Hypothalamus (tissue), 51 donors: ENCODE results near the gene KNL1.

Experiments
- DNase-seq, 51 donors: peaks; one replicate each; lab custom pipeline; 2025; lab: John Stamatoyannopoulos, UW

The KNL1 gene, protein sequence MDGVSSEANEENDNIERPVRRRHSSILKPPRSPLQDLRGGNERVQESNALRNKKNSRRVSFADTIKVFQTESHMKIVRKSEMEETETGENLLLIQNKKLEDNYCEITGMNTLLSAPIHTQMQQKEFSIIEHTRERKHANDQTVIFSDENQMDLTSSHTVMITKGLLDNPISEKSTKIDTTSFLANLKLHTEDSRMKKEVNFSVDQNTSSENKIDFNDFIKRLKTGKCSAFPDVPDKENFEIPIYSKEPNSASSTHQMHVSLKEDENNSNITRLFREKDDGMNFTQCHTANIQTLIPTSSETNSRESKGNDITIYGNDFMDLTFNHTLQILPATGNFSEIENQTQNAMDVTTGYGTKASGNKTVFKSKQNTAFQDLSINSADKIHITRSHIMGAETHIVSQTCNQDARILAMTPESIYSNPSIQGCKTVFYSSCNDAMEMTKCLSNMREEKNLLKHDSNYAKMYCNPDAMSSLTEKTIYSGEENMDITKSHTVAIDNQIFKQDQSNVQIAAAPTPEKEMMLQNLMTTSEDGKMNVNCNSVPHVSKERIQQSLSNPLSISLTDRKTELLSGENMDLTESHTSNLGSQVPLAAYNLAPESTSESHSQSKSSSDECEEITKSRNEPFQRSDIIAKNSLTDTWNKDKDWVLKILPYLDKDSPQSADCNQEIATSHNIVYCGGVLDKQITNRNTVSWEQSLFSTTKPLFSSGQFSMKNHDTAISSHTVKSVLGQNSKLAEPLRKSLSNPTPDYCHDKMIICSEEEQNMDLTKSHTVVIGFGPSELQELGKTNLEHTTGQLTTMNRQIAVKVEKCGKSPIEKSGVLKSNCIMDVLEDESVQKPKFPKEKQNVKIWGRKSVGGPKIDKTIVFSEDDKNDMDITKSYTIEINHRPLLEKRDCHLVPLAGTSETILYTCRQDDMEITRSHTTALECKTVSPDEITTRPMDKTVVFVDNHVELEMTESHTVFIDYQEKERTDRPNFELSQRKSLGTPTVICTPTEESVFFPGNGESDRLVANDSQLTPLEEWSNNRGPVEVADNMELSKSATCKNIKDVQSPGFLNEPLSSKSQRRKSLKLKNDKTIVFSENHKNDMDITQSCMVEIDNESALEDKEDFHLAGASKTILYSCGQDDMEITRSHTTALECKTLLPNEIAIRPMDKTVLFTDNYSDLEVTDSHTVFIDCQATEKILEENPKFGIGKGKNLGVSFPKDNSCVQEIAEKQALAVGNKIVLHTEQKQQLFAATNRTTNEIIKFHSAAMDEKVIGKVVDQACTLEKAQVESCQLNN (N-terminal part only)

DNA sequence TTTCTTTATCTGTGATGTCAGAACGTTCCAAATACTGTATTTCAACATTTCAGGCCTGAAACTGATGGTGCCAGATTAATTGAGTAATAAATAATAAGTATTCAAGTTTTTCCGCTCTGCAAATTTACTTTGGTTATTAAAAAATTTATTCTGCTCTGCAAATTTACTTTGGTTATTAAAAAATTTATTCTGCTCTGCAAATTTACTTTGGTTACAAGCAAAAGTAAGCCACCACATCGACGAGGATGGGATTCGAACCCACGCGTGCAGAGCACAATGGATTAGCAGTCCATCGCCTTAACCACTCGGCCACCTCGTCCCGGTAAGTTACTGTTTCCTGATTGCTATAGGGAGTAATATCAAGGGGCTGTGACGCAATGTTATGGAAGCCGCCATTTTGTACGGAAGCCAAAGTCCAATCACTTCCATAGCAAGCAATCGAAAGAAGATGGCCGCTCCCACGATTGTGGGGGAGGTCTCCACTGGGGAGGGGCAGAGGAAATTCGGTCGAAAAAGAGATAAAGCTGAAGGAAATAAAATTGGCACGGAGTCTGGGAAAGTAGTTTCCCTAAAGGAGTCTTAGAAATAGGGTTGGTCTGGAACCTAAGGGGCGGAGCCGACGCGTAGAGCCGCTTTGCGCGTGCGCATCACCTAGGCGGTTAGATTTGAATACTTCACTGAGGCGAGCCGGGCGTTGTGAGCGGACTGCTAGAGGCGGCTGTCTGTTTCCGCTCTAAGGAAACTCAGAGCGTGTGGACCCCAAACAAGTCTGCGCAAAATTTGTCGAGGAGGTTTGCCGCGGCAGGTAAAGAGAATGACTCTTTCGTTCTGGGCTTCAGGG is at the start of gene KNL1:
Gene KNL1, plus strand, starts transcription at position 662 of the 841 bp plus-strand sequence. CDS start 8,683 bp downstream, outside the sequence.
- DNase-seq = peak; percentile 57 to 99 (median 89)

- no peak for DNase-seq
Measured at GRCh38 chr15:40545457-40545856, 48.6 kb upstream of the KNL1 start.

DNA sequence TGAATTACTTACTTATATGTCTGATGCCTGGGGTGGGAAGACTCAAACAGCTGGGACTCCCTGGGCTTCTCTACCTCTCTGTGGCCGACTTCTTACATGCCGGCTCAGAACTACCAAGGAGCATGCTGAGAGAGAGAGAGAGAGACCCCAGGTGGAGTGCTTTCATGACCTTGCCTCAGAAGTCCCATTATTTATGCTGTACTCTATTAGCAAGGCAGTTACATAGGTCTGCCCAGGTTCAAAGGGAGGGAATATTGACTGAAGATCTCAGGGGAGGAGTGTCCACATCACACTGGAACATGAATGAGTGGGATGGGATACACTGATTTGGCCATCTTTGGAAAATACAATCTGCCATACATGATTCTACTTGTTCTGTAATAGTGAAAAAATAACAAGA is 45.4 kb upstream of the KNL1 start:
- no peak for DNase-seq

DNA sequence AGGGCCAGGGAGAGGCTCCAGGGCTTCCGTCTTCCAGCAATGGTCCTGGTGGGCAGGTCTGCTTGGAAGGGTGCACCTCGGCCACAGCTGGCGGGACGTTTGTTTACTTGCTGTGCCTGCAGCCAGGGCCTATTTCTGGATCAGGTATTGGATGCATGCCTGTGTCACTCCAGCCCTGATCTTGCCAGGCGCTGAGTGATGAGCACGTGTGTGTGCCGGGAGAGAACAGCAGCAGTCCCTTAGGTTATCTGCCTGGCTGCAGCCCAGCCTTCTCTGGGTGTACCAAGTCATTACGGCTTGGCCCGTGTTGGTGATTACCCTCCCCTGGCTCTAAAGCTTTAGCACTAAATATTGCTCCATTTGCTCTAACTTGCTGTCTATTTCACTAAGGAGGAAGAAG is 44.2 kb upstream of the KNL1 start:
- no peak for DNase-seq

DNA sequence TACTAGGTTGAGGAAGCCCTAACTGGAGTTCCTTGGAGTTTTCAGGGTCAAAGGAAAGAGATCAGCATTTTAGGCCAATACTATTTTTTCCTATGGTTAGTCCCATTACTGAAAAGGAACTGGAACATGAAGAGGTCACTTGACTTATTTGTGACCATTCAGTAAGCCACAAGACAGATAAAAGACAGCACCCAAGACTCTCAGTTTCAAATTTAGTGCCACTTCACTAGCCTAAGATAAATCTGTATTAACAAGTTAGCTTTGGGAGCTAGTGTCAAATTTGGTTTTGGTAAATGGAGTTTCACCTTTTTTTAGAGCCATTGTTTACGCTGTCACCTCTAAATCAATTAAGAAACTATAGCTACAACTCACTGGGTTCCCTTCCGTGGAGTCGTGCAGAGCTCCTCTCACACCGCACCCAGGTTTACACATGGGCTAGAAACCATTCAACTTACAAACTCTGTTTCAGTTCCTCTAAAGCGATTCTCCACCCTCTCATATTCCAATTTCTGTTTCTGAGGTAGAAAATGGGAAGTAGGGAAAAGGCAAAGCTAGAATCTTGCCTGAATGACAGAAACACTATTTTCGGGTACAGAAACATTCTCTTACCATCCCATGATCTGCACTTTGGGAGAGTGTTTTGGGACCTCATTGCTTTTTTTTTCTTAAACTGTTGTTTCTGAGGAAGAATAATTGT is 43.6 kb upstream of the KNL1 start:
- peak in 1 of 51 donors; percentile 5 for DNase-seq

DNA sequence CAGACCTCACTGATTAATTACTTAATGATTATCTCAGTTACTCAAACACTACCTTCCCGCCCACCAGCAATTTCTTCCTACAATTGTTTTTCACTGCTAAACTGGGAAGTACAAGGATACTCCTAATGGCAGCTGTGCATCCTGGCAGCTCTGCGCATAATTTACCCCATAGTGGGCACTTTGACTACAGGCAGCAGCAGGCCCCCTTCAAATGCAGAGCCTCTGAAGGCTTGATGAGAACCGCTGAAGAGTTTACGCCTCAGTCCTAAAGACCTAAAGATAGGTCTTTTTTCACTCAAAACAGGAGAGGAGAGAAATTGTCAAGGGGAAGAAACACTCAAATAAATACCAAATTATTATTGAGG is 39.9 kb upstream of the KNL1 start:
- DNase-seq = no peak

DNA sequence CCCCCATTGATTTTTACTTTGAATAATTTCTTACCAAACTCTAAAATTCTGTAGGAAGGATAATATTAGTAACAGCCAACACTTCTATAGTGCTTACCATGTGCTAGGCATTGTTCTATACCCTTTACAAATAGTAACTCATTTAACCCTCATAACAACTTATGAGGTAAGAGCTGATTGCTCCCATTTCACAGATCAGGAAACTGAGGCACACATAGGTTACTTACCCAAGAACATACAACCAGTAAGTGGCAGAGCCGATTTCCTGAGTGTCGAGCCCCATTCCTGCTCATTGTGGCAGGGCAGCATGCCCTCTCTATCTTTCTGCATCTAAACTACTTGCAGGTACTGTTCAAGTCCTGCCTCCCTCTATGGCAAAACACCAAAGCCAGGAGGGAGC is 38.2 kb upstream of the KNL1 start:
- no peak for DNase-seq

DNA sequence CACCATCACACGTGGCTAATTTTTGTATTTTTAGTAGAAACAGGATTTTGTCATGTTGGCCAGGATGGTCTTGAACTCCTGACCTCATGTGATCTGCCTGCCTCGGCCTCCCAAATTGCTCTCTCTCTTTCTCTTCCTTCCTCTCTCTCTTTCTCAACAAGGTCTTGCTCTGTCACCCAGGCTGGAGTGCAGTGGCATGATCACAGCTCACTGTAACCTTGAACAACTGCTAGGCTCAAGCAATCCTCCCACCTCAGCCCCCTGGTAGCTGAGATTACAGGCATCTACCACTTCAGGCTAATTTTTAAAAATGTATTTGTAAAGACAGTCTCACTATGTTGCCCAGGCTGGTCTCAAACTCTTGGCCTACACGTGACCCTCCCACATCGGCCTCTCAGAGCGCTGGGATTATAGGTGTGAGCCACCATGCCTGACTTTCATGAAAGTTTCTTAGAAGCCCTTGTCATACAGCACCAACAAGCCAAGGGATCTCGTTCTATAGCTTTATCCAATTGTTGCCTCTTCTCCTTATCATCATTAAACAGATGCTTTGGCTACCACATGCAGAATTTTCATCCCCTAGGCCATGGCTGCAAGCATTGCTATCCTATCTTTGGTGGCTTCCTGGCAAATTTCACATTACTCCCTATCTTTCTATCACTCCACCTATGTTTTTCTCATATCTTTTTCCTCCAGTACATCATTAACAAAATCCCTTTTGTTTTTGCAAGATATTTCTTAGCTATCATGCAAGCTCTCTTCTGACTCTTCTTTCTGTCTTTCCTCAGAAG is 34.9 kb upstream of the KNL1 start:
- no peak for DNase-seq

DNA sequence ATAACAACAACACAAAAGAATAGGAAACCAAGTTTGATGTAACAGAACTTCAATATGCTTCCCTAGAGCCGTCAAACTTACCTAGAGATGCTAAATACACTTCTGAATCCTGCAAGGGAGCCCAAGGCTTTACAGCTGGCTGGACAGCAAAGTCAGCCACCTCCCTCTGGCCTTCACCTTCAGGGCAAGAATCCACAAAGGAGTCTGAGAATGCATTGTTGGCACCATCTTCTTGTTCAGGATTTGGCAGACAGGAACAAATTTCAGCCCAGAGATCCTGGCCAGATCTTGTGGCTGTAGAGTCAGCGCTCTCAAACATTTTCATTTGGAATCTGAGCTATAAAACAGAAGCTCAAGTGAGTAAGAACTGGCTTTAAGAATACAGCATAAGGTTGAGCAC is 31.4 kb upstream of the KNL1 start:
- DNase-seq = no peak

- no peak for DNase-seq
Measured at GRCh38 chr15:40563426-40563825, 30.6 kb upstream of the KNL1 start.

DNA sequence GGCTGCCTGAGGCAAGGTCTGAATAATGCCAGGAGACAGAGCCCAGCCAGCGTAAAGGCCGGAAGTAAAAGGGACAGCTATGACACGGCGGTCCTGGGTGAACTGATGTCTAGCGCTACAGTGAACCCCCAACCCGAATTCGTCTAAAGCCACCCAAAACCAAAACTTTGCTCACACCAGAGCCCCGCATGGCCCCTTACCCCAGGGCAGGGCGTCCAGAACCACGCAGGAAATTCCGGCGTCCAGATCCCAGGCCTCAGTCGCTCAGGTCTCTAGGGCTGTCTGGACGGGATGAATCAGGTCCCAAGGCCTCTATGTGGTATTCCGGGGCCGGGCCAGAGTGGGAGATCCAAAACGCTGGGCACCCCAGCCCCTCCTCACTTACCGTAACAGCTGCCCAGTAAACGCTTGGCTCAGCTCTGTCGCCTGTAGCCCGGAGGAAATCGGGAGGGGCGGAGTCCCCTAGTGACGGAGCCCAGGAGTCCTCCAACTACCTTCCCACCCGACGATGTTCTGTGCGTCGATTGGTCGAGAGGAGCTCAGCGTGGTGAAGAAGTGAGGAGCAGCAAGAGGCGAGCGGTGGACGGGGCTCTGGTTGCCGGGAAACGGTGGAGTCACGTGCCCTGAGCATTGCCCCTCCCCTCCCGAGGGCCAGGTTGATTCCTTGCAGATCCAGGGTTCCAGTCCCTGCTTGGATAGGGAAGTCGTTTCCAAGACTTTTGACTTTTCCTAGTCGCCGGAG is 29.3 kb upstream of the KNL1 start, which contains the start of gene CCDC32:
Gene CCDC32, minus strand, starts transcription at position 452 of the 742 bp plus-strand sequence. CDS start 2,027 bp downstream, outside the sequence.
- peak; percentile 69 to 100 (median 98) for DNase-seq

DNA sequence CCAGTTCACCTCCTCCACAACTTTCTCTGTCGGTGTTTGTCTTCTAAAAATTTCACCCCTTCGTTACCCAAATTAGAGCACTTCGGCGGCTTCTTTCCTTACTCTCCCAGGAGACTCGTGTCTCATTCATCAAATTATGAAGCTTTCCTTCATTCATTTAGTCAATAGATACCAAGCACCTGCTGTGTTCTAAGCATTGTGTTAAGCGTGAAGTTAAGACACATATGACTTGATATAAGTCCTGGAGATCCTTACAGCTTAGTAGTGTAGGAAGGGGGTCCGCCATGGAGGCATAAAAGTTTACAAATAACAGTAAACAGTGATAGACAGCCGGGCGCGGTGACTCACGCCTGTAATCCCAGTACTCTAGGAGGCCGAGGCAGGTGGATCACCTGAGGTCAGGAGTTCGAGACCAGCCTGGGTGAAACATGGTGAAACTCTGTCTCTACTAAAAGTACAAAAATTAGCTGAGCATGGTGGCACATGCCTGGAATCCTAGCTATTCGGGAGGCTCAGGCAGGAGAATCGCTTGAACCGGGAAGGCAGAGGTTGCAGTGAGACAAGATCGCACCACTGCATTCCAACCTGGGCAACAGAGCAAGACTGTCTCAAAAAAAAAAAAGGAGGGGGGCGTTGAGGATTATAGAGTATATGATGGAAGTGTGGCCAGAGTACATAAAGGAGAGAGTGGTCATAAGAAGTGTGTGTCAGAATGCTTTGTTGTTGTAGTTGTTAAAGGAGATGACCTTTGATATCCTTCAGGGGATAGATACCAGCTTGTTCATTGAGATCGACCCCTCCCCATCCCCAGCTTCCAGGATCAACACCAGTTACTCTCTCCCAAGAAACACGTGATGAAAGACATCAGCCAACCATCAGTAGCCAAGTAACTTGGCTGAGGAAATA is 28.5 kb upstream of the KNL1 start:
- no peak for DNase-seq

DNA sequence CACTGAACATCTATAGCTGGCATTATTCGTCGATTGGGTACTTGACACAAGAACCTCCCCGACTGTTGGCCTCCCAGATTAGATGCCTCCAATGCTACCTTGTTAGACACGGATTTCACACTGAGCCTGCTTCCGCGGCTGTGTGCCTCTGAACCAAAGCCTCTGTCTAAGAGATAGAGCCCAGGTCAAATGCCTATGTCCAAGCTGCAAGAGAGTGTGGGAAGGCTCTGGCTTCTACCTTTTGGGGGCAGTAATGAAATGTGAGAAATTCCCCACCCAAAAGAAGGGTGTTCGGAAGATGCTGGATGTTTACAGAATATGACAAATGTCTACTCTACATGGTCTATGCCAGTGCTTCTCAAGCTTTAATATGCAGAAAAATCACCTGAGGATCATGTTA is 26.9 kb upstream of the KNL1 start:
- peak in 3 of 51 donors; percentile 7 to 8 (median 8) for DNase-seq

DNA sequence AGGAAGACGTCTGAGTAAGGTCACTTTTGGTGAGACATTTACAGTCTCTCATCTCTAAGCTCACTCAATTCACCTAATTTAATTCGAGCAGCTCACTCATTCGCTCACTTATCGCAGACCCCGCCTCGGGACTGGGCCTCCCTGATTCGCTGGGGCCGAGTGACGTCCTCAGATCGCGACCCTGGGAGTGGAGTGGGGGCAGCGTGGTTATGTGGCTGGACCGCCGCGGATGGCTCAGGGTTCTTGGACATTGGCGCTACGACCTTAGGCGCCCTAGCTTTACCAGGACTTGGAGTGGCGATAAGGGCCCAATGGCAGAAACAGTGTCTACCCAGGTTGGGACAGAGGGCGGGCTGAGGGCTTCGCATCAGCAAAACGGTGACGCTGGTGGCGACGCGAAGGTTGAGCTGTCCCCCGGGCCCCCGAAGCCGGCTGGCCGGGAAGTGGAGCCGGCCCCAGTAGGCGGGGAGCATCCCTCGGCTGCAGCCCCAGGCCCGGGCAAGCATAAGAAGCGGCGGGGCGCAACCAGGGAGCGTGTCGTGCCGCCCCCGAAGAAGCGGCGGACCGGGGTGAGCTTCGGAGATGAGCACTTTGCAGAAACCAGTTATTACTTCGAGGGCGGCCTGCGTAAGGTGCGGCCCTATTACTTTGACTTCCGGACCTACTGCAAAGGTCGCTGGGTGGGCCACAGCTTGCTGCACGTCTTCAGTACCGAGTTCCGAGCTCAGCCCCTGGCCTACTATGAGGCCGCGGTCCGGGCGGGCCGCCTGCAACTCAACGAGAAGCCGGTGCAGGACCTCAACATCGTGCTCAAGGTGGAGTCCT is 24.7 kb upstream of the KNL1 start, which contains the start of gene RPUSD2:
Gene RPUSD2, plus strand, starts transcription at position 171 of the 825 bp plus-strand sequence. Its CDS starts 39 bp downstream, at position 210.
- DNase-seq = peak; percentile 60 to 95 (median 87)

- no peak for DNase-seq
Measured at GRCh38 chr15:40575113-40575512, 18.9 kb upstream of the KNL1 start.
